Measurements from ENCODE around the gene ZDHHC14. TPM values are rescaled to one million over a fixed set of nuclear protein-coding genes. Genes with fewer than 3 reads are reported as not detected.

Gene ZDHHC14
- total and polyA plus RNA-seq, 8 donors = 3.4 to 25.7 (median 7.4) TPM

- WGBS, 5 donors = 89 to 100% (median 95%) methylated on average over 4 to 5 of the region's 5 CpGs
- Histone ChIP-seq H3K4me3 (no peak overlapping the region), H3K27me3 (no peaks in the 10 kb centered on the region), H3K27ac (no peak overlapping the region), H3K4me1 (peaks cover 0 to 15% (median 9%) of the 10 kb centered on the region in 4 donors), H3K36me3 (peaks cover 0 to 31% (median 12%) of the 10 kb centered on the region in 4 donors), H3K9me3 (no peaks in the 10 kb centered on the region)
- intact Hi-C loops (cut with DNase I; ENCODE audit: low total_unique reads) = no loop called here
- DNase-seq = no peak
- TF ChIP-seq POLR2AphosphoS5 (IDR thresholded peaks at IDR 0.05) = no peak
- TF ChIP-seq EP300 (IDR thresholded peaks at IDR 0.05) = no peak
- no peak for TF ChIP-seq POLR2A (IDR thresholded peaks at IDR 0.05)
- no peak for TF ChIP-seq CTCF (IDR thresholded peaks at IDR 0.05)
Measured at GRCh38 chr6:157648561-157648960, 267.6 kb downstream of the ZDHHC14 start.

GRCh38 chr6:157649311-157650260 lies 268.6 kb downstream of the ZDHHC14 start:
- no peak overlapping the region for H3K27ac ChIP-seq
- peaks cover 0 to 15% (median 9%) of the 10 kb centered on the region in 4 donors for H3K4me1 ChIP-seq
- no peak for TF ChIP-seq CTCF (IDR thresholded peaks at IDR 0.05)
- no peak for TF ChIP-seq EP300 (IDR thresholded peaks at IDR 0.05)
- DNase-seq = peak in 1 of 2 donors; percentile 21
- H3K27me3 ChIP-seq = no peaks in the 10 kb centered on the region
- H3K4me3 ChIP-seq = peak overlapping the region in 1 of 4 donors; percentile 11
- H3K9me3 ChIP-seq = no peaks in the 10 kb centered on the region
- WGBS, 5 donors = 63 to 67% (median 64%) methylated on average over 22 to 25 of the region's 25 CpGs
- intact Hi-C loops (cut with DNase I; ENCODE audit: low total_unique reads) = no loop called here
- peaks cover 0 to 41% (median 19%) of the 10 kb centered on the region in 4 donors for H3K36me3 ChIP-seq

GRCh38 chr6:157650261-157650640 lies 269.3 kb downstream of the ZDHHC14 start:
- no peak for TF ChIP-seq EP300 (IDR thresholded peaks at IDR 0.05)
- TF ChIP-seq CTCF (IDR thresholded peaks at IDR 0.05) = no peak
- no peak for TF ChIP-seq POLR2AphosphoS5 (IDR thresholded peaks at IDR 0.05)
- TF ChIP-seq POLR2A (IDR thresholded peaks at IDR 0.05) = no peak
- H3K27me3 ChIP-seq = no peaks in the 10 kb centered on the region
- no peak overlapping the region for H3K27ac ChIP-seq
- peaks cover 0 to 48% (median 21%) of the 10 kb centered on the region in 4 donors for H3K36me3 ChIP-seq
- intact Hi-C loops (cut with DNase I; ENCODE audit: low total_unique reads) = no loop called here
- peak in 1 of 2 donors; percentile 81 for DNase-seq
- peak overlapping the region in 1 of 4 donors; percentile 11 for H3K4me3 ChIP-seq
- no peaks in the 10 kb centered on the region for H3K9me3 ChIP-seq
- 45 to 77% (median 73%) methylated on average over 12 of the region's 12 CpGs for WGBS, 5 donors
- H3K4me1 ChIP-seq = peaks cover 0 to 15% (median 9%) of the 10 kb centered on the region in 4 donors

- DNase-seq = no peak
- Histone ChIP-seq H3K4me3 (no peak overlapping the region), H3K27ac (no peak overlapping the region), H3K4me1 (peaks cover 0 to 15% (median 9%) of the 10 kb centered on the region in 4 donors), H3K36me3 (peaks cover 0 to 52% (median 23%) of the 10 kb centered on the region in 4 donors), H3K9me3 (no peaks in the 10 kb centered on the region), H3K27me3 (no peaks in the 10 kb centered on the region)
- intact Hi-C loops (cut with DNase I; ENCODE audit: low total_unique reads) = no loop called here
- WGBS, 5 donors = 92 to 96% (median 94%) methylated on average over 7 of the region's 7 CpGs
- TF ChIP-seq POLR2A (IDR thresholded peaks at IDR 0.05) (no peak), POLR2AphosphoS5 (IDR thresholded peaks at IDR 0.05) (no peak), EP300 (IDR thresholded peaks at IDR 0.05) (no peak), CTCF (IDR thresholded peaks at IDR 0.05) (no peak)
Measured at GRCh38 chr6:157650801-157651200, 269.8 kb downstream of the ZDHHC14 start.
